GM12878 (cell line): ENCODE results near the gene H2AZ2.

ENCODE experiments used
- CTCF ChIP-seq, 3 experiments: IDR thresholded peaks in 2 of 3; conservative IDR thresholded peaks in 1 of 3; 2 replicates each; pipeline ENCODE4 v1.5.1; 2011; ENCODE audit warnings: low read depth in 3 of 3, low read length in 3 of 3, mild to moderate bottlenecking in 3 of 3, control low read depth in 2 of 3, moderate library complexity in 2 of 3, inconsistent platforms in 1 of 3, mixed read lengths in 1 of 3; ENCODE audit not compliant: control insufficient read depth in 2 of 3, insufficient read depth in 1 of 3; ENCODE audit errors: extremely low read depth in 1 of 3
- RFX5 ChIP-seq: IDR thresholded peaks from 2 replicates; pipeline ENCODE4 v1.6.1; 2011; ENCODE audit warnings: low read depth, low read length, improper control_type of control experiment

- peak; percentile 57 to 61 (median 61) for TF ChIP-seq CTCF (IDR thresholded peaks at IDR 0.05 in 2 of 3, conservative IDR thresholded peaks at IDR 0.05 in 1 of 3; ENCODE audit: control insufficient read depth in 2 of 3, extremely low read depth in 1 of 3, insufficient read depth in 1 of 3, low read depth in 3 of 3, low read length in 3 of 3)
- no peak for TF ChIP-seq RFX5
These were observed 50.3 kb downstream of the H2AZ2 start for GRCh38 chr7:44797329-44798258.
